PC-3 (cell line): Measurements from ENCODE around the gene STAT6. TPM values are rescaled to one million over a fixed set of nuclear protein-coding genes. Genes with fewer than 3 reads are reported as not detected.

Source experiments
- ATAC-seq: fragments of 200-7000 bp; cut with Tn5 transposase; 2 replicates; pipeline ENCODE4 v1.9.1; 2020; ENCODE audit warnings: mild to moderate bottlenecking, moderate library complexity
- BruUV-seq: library from RNA; stranded (reverse); fragments of 400-500 nt; replicated peaks from 2 replicates; lab custom pipeline; 2021; lab: Mats Ljungman, UMichigan
- CTCF ChIA-PET: fragments of 300-600 bp; sonication (Branson Sonifier 250); formaldehyde crosslinking; loops from one replicate; lab custom pipeline; 2022; ENCODE audit warnings: antibody characterized with exemption; lab: Charles Lee
- POLR2A ChIA-PET: fragments of 300-600 bp; sonication (Branson Sonifier 250); formaldehyde crosslinking; loops from one replicate; lab custom pipeline; 2022; ENCODE audit warnings: antibody characterized with exemption; ENCODE audit not compliant: unreplicated experiment; lab: Charles Lee
- DNase-seq: peaks from one replicate; pipeline ENCODE4 v3.0.0-alpha.2; 2015
- H2AFZ ChIP-seq: fragments of 300-600 bp; sonication (generic); 2 replicates; pipeline ENCODE4 v1.6.0; 2016; ENCODE audit warnings: antibody characterized with exemption, low read length
- H3F3A ChIP-seq: fragments of 300-600 bp; sonication (generic); one replicate; pipeline ENCODE4 v1.6.0; 2017; ENCODE audit warnings: antibody characterized with exemption, low read length, control low read depth, mild to moderate bottlenecking; ENCODE audit not compliant: unreplicated experiment
- H3K27ac ChIP-seq: fragments of 300-600 bp; sonication (generic); 2 replicates; pipeline ENCODE4 v1.5.1; 2016; ENCODE audit warnings: mild to moderate bottlenecking, low read length
- H3K27me3 ChIP-seq: fragments of 300-600 bp; sonication (generic); 2 replicates; pipeline ENCODE4 v1.6.1; 2016; ENCODE audit warnings: low read length, mixed read lengths
- H3K36me3 ChIP-seq: fragments of 300-600 bp; sonication (generic); 2 replicates; pipeline ENCODE4 v1.6.1; 2016; ENCODE audit warnings: low read depth, mixed run types, low read length, mixed read lengths
- H3K4me1 ChIP-seq: fragments of 300-600 bp; sonication (generic); 2 replicates; pipeline ENCODE4 v1.5.1; 2016; ENCODE audit warnings: low read length; ENCODE audit not compliant: insufficient read depth
- H3K4me2 ChIP-seq: fragments of 300-600 bp; sonication (generic); 2 replicates; pipeline ENCODE4 v1.6.0; 2016; ENCODE audit warnings: low read length
- H3K4me3 ChIP-seq: fragments of 300-600 bp; sonication (generic); 2 replicates; pipeline ENCODE4 v1.5.1; 2016; ENCODE audit warnings: mild to moderate bottlenecking, low read length, mixed read lengths
- H3K79me2 ChIP-seq: fragments of 300-600 bp; sonication (generic); 2 replicates; pipeline ENCODE4 v1.6.1; 2017; ENCODE audit warnings: low read length, mixed read lengths
- H3K9ac ChIP-seq: fragments of 300-600 bp; sonication (generic); 2 replicates; pipeline ENCODE4 v1.6.0; 2016; ENCODE audit warnings: mild to moderate bottlenecking, low read length
- H3K9me2 ChIP-seq: fragments of 300-600 bp; sonication (generic); replicated peaks from 2 replicates; pipeline ENCODE4 v1.6.1; 2016; ENCODE audit warnings: mixed run types, low read length, mixed read lengths
- H3K9me3 ChIP-seq: fragments of 300-600 bp; sonication (generic); 2 replicates; pipeline ENCODE4 v1.6.1; 2016; ENCODE audit warnings: low read length, mixed read lengths
- H4K20me1 ChIP-seq: fragments of 300-600 bp; sonication (generic); 2 replicates; pipeline ENCODE4 v1.6.1; 2016; ENCODE audit warnings: low read length, mixed read lengths
- EZH2 ChIP-seq: fragments of 300-600 bp; sonication (generic); IDR thresholded peaks from one replicate; pipeline ENCODE4 v1.6.1; 2017; ENCODE audit warnings: antibody characterized with exemption, mild to moderate bottlenecking, low read length; ENCODE audit not compliant: unreplicated experiment
- EZH2phosphoT487 ChIP-seq: fragments of 300-600 bp; sonication (generic); IDR thresholded peaks from 2 replicates; pipeline ENCODE4 v1.6.1; 2018; ENCODE audit warnings: mild to moderate bottlenecking, antibody characterized with exemption, low read length, borderline replicate concordance
- intact Hi-C: fragments of 100-400 bp; cut with micrococcal nuclease; formaldehyde crosslinking; loops from 2 replicates; pipeline ENCODE4 v1.9.0; 2023
- total RNA-seq: library from RNA; depleted of rRNA; stranded (reverse); fragments of >200 nt; gene quantifications from 2 replicates; pipeline ENCODE4 v1.2.3, GENCODE V29; 2014; rRNA removed
- TF ChIP-seq, protein P1 (sequence below): fragments of 300-600 bp; sonication (generic); conservative IDR thresholded peaks from 2 replicates; pipeline ENCODE4 v1.5.1; 2017; ENCODE audit warnings: antibody characterized with exemption, low read depth, mild to moderate bottlenecking, low read length

Gene STAT6
- total RNA-seq, 1 experiment from 2014 or later, result 28.4 TPM

DNA sequence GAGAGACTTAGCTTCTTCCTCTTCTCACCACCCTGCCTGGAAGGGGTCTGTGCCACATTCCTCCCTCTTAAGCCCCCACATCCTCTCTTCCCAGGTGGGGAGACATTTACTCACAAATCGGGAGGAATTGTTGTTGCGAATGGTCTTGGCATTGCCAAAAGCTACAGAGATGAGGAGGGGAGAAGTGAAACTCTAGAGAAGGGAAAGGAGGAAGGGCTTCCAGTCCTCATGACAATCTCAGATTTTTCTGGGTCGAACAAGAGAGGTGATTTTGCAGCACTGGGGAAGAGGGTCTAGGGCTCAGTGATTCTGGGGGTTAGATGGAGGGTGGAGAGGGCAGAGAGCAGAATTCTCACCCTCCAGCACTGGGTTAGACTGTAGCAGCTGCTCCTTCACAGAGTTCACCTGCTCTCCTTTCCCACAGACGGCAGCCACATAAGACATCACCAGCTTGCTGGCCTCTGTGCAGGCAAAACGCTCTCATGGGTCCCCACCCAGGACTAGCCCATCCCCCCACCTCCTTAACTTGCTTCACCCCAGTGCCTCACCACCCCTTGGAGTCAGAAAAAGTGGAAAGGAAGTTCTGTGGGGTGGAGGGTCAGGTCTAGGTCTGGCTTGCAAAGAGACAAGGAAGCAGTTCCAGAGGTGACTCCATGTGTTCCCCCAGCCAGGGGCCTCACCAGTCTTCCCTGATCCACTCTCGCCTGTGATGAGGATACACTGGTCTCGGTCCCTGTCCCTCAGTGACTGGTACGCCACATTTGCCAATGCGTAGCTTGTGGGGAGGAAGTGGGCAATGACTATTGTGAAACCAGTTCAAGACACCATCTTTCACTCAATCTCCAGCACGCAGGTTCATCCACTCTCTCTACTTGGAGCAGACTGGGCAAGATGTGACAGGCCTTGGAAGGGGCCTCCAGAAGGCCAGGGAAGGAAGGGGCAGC lies 63.9 kb downstream of the STAT6 start:
- no peak overlapping the region for H3K4me2 ChIP-seq
- CTCF ChIA-PET, result no interaction called here
- no peaks in the 10 kb centered on the region for H4K20me1 ChIP-seq
- no peak overlapping the region for H2AFZ ChIP-seq
- POLR2A ChIA-PET, result no interaction called here
- TF ChIP-seq, protein P1, sequence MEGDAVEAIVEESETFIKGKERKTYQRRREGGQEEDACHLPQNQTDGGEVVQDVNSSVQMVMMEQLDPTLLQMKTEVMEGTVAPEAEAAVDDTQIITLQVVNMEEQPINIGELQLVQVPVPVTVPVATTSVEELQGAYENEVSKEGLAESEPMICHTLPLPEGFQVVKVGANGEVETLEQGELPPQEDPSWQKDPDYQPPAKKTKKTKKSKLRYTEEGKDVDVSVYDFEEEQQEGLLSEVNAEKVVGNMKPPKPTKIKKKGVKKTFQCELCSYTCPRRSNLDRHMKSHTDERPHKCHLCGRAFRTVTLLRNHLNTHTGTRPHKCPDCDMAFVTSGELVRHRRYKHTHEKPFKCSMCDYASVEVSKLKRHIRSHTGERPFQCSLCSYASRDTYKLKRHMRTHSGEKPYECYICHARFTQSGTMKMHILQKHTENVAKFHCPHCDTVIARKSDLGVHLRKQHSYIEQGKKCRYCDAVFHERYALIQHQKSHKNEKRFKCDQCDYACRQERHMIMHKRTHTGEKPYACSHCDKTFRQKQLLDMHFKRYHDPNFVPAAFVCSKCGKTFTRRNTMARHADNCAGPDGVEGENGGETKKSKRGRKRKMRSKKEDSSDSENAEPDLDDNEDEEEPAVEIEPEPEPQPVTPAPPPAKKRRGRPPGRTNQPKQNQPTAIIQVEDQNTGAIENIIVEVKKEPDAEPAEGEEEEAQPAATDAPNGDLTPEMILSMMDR, result no peak
- TF ChIP-seq EZH2phosphoT487 (no peak), EZH2 (no peak)
- H3K27ac ChIP-seq, result no peak overlapping the region
- no peaks in the 10 kb centered on the region for H3K9me3 ChIP-seq
- H3K79me2 ChIP-seq, result no peaks in the 10 kb centered on the region
- H3F3A ChIP-seq, result no peaks in the 10 kb centered on the region
- peaks cover 21% of the 10 kb centered on the region; the same call in 1 of the 2 replicates for H3K27me3 ChIP-seq
- no peaks in the 10 kb centered on the region for H3K36me3 ChIP-seq
- ATAC-seq (no peak), DNase-seq (no peak)
- intact Hi-C loops, result no loop called here
- H3K9ac ChIP-seq, result no peak overlapping the region
- H3K4me1 ChIP-seq, result no peaks in the 10 kb centered on the region
- no peaks in the 10 kb centered on the region for H3K9me2 ChIP-seq
- H3K4me3 ChIP-seq, result no peak overlapping the region
- BruUV-seq, result no TSS peak

DNA sequence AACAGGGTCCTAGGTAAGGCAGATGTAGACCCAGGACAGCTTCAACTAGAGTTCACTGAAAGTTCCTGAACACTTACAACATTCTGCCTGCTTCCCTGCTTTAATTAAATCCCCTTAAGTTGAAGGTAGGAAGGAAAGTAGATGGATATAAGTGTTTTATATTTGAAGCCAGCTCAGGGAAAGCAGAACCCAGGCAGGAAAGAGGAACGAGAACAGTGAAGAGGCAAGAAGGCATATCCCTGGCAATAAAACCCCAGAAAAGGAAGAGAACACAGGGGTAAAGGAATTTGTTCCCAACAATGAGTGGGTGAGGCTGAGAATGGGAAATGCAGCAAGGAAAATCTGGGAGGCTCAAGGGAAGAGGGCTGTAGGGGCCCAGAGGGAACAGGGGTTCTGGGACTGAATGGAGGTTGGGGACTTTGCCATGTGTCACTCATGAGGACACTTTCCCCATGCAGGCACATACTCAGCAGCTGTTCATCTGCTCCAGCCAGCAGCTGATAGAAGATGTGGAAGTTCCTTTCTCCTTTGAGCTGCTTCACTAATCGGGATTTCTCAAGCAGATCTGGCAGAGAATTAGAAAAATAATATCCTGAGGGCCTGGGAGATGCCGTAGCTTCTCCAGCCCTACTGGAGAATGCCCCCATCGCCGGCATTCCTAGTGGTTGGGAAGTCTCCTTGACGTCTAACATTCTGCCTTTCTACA lies 64.9 kb downstream of the STAT6 start:
- ATAC-seq, result no peak
- CTCF ChIA-PET, result no interaction called here
- H3K9ac ChIP-seq, result no peak overlapping the region

More for the DNA sequence above, 64.9 kb downstream of the STAT6 start:
- Histone ChIP-seq H3K27me3 (peaks cover 31% of the 10 kb centered on the region), H3K4me1 (no peaks in the 10 kb centered on the region), H3K4me2 (no peak overlapping the region), H3K9me2 (no peaks in the 10 kb centered on the region), H3K79me2 (no peaks in the 10 kb centered on the region), H4K20me1 (no peaks in the 10 kb centered on the region), H3F3A (no peaks in the 10 kb centered on the region), H3K4me3 (no peak overlapping the region), H3K27ac (no peak overlapping the region), H2AFZ (no peak overlapping the region), H3K9me3 (no peaks in the 10 kb centered on the region), H3K36me3 (no peaks in the 10 kb centered on the region)
- POLR2A ChIA-PET, result no interaction called here
- no peak for DNase-seq
- intact Hi-C loops, result no loop called here
- BruUV-seq, result no TSS peak
- TF ChIP-seq EZH2, result no peak
- no peak for TF ChIP-seq EZH2phosphoT487
- TF ChIP-seq, protein P1, result no peak

Other genes with a start within 250 kb of the STAT6 start
- not detected in 2 replicates for gene SDR9C7, start 177.0 kb downstream of the STAT6 start, total RNA-seq
- gene RDH16, start 153.8 kb downstream of the STAT6 start, total RNA-seq, result 0.73 and 0.86 TPM in 2 replicates
- gene ZBTB39, start 104.8 kb downstream of the STAT6 start, total RNA-seq, result 3.6 and 4.8 TPM in 2 replicates
- not detected in 2 replicates for gene TAC3, start 94.8 kb downstream of the STAT6 start, total RNA-seq
- gene MYO1A, start 61.2 kb downstream of the STAT6 start, total RNA-seq, result 0.17 TPM in 1 of 2 replicates, not detected in the other
- gene NEMP1, start 32.6 kb downstream of the STAT6 start, total RNA-seq, result 16.4 and 18.3 TPM in 2 replicates
- 17.4 and 20.2 TPM in 2 replicates for gene NAB2, start 22.2 kb downstream of the STAT6 start, total RNA-seq
- gene LRP1, start 17.1 kb upstream of the STAT6 start, total RNA-seq, result 14.7 and 21.8 TPM in 2 replicates
- not detected in 2 replicates for gene LRP1-AS, start 36.3 kb upstream of the STAT6 start, total RNA-seq
- gene NXPH4, start 105.4 kb upstream of the STAT6 start, total RNA-seq, result 10.7 and 15.1 TPM in 2 replicates
- 210 and 263 TPM in 2 replicates for gene SHMT2, start 118.3 kb upstream of the STAT6 start, total RNA-seq
- 1.4 and 1.8 TPM in 2 replicates for gene STAC3, start 139.8 kb upstream of the STAT6 start, total RNA-seq